Endothelial cell of umbilical vein (primary cell): ENCODE results near the gene TMEM106C. TPM values are rescaled to one million over a fixed set of nuclear protein-coding genes. Genes with fewer than 3 reads are reported as not detected.

Source experiments
- BruUV-seq: library from RNA; stranded (reverse); fragments of 400-500 nt; replicated peaks from 2 replicates; lab custom pipeline; 2021; lab: Mats Ljungman, UMichigan
- CTCF ChIA-PET: fragments of 300-600, 350-600 bp; sonication (Branson Sonifier 250); formaldehyde crosslinking; loops from one replicate; lab custom pipeline; 2021; ENCODE audit warnings: antibody characterized with exemption, inconsistent platforms; lab: Charles Lee
- POLR2A ChIA-PET: fragments of 300-600, 350-600 bp; sonication (Branson Sonifier 250); formaldehyde crosslinking; loops from one replicate; lab custom pipeline; 2021; ENCODE audit warnings: antibody characterized with exemption, inconsistent platforms; lab: Charles Lee
- DNase-seq: peaks from one replicate; pipeline ENCODE4 v3.0.0-alpha.2; 2011; ENCODE audit warnings: low read depth, low spot score
- FAIRE-seq: peaks from 2 replicates; lab custom pipeline; 2011; peaks lifted over from hg19 to GRCh38; lab: Jason Lieb, UNC
- H2AFZ ChIP-seq: 2 replicates; pipeline ENCODE4 v1.6.0; 2012; ENCODE audit warnings: low read depth, low read length, control low read depth, inconsistent platforms
- H3K27ac ChIP-seq: 2 replicates; pipeline ENCODE4 v1.5.1; 2011; ENCODE audit warnings: low read depth, mild to moderate bottlenecking, control low read depth, low read length, moderate library complexity; ENCODE audit not compliant: insufficient read depth
- H3K27me3 ChIP-seq, 2 experiments: 2 replicates each; pipeline versions ENCODE4 v1.6.0 to v1.6.1; 2011; ENCODE audit warnings: low read length in 2 of 2, mixed read lengths in 1 of 2; ENCODE audit not compliant: control insufficient read depth in 2 of 2, insufficient read depth in 2 of 2
- H3K36me3 ChIP-seq, 2 experiments: 2 replicates in 1 of 2; 3 replicates in 1 of 2; pipeline ENCODE4 v1.5.1; 2011; ENCODE audit warnings: low read length in 2 of 2, mild to moderate bottlenecking in 1 of 2, moderate library complexity in 1 of 2; ENCODE audit not compliant: control insufficient read depth in 2 of 2, insufficient read depth in 2 of 2; ENCODE audit errors: extremely low read depth in 1 of 2
- H3K4me1 ChIP-seq: 3 replicates; pipeline ENCODE4 v1.5.1; 2011; ENCODE audit warnings: mild to moderate bottlenecking, low read length; ENCODE audit not compliant: control insufficient read depth, insufficient read depth; ENCODE audit errors: extremely low read depth
- H3K4me2 ChIP-seq: 2 replicates; pipeline ENCODE4 v1.6.1; 2011; ENCODE audit warnings: low read length, control low read depth, mixed read lengths; ENCODE audit not compliant: insufficient read depth
- H3K4me3 ChIP-seq, 3 experiments: fragments of 200-600 bp in 1 of 3; sonication (generic), shearing (Covaris generic) in 1 of 3; replicated peaks in 1 of 3; 2 replicates each; pipeline ENCODE4 v1.5.1; 2011 to 2016; ENCODE audit warnings: control low read depth in 3 of 3, low read length in 3 of 3, mild to moderate bottlenecking in 2 of 3, inconsistent platforms in 1 of 3, low read depth in 1 of 3, moderate library complexity in 1 of 3; ENCODE audit not compliant: insufficient read depth in 1 of 3
- H3K79me2 ChIP-seq: 2 replicates; pipeline ENCODE4 v1.6.0; 2012; ENCODE audit warnings: low read length, inconsistent platforms; ENCODE audit not compliant: control insufficient read depth, insufficient read depth
- H3K9ac ChIP-seq: replicated peaks from 2 replicates; pipeline ENCODE3; 2011; ENCODE audit warnings: low read length, control low read depth; ENCODE audit not compliant: insufficient read depth; ENCODE audit errors: extremely low read depth
- H3K9me1 ChIP-seq: replicated peaks from 3 replicates; pipeline ENCODE4 v1.6.0; 2011; ENCODE audit warnings: mild to moderate bottlenecking, low read length; ENCODE audit not compliant: control insufficient read depth, insufficient read depth; ENCODE audit errors: extremely low read depth
- H3K9me3 ChIP-seq: replicated peaks from 2 replicates; pipeline ENCODE4 v1.5.1; 2012; ENCODE audit warnings: low read length, inconsistent platforms; ENCODE audit not compliant: control insufficient read depth, insufficient read depth
- H4K20me1 ChIP-seq: replicated peaks from 2 replicates; pipeline ENCODE3; 2011; ENCODE audit warnings: mild to moderate bottlenecking, low read length; ENCODE audit not compliant: control insufficient read depth, insufficient read depth; ENCODE audit errors: extremely low read depth
- EZH2 ChIP-seq: IDR thresholded peaks from 2 replicates; pipeline ENCODE4 v1.6.1; 2012; ENCODE audit warnings: borderline replicate concordance, low read depth, mild to moderate bottlenecking, moderate library complexity, low read length, inconsistent platforms; ENCODE audit not compliant: severe bottlenecking
- FOS ChIP-seq: IDR thresholded peaks from 2 replicates; pipeline ENCODE4 v1.6.1; 2011; ENCODE audit warnings: mild to moderate bottlenecking, low read length, moderate library complexity, borderline replicate concordance; ENCODE audit not compliant: insufficient read depth
- GATA2 ChIP-seq: IDR thresholded peaks from 2 replicates; pipeline ENCODE4 v1.7.0; 2011; ENCODE audit warnings: low read depth, mild to moderate bottlenecking, moderate library complexity, mixed read lengths, low read length; ENCODE audit not compliant: insufficient read length, insufficient read depth
- JUN ChIP-seq: IDR thresholded peaks from 2 replicates; pipeline ENCODE4 v1.6.1; 2011; ENCODE audit warnings: borderline replicate concordance, low read depth; ENCODE audit not compliant: insufficient read length, insufficient read depth
- MYC ChIP-seq: IDR thresholded peaks from one replicate; pipeline ENCODE4 v1.6.1; 2011; ENCODE audit warnings: mild to moderate bottlenecking, low read depth, low read length
- POLR2A ChIP-seq: IDR thresholded peaks from 2 replicates; pipeline ENCODE4 v1.6.1; 2012; ENCODE audit warnings: low read depth, mild to moderate bottlenecking, control low read depth, low read length
- POLR2AphosphoS5 ChIP-seq: IDR thresholded peaks from 2 replicates; pipeline ENCODE4 v1.6.1; 2012; ENCODE audit warnings: low read depth, mild to moderate bottlenecking, control low read depth, low read length, moderate library complexity; ENCODE audit not compliant: insufficient read depth
- dilution Hi-C: fragments of 300-500 bp; cut with MboI; formaldehyde crosslinking; loops from one replicate; pipeline ENCODE4 v1.15.0; 2019; ENCODE audit warnings: low sequenced_read_pairs; ENCODE audit not compliant: extremely low pct_ligation_motif_present
- intact Hi-C: fragments of 100-400 bp; cut with micrococcal nuclease; formaldehyde crosslinking; loops from one replicate; pipeline ENCODE4 v1.10.0; 2022
- polyA plus RNA-seq, 4 experiments: library from polyadenylated mRNA; depleted of rRNA in 3 of 4; stranded (reverse) in 3 of 4; unstranded in 1 of 4; fragments of >200 nt; gene quantifications; 2 replicates each; pipeline versions ENCODE4 v1.2.1 to v1.2.3, GENCODE V29; 2011 to 2012; ENCODE audit warnings: missing spikeins in 1 of 4
- total RNA-seq: library from RNA; stranded (reverse); gene quantifications from 2 replicates; pipeline ENCODE4 v1.2.3, GENCODE V29; 2021
- TF ChIP-seq, protein P1 (sequence below), 2 donors: IDR thresholded peaks; 1 replicate in 1 of 2; 2 replicates in 1 of 2; pipeline ENCODE4 v1.5.1; 2011; ENCODE audit warnings: low read length in 2 of 2, mild to moderate bottlenecking in 2 of 2, moderate library complexity in 2 of 2, control low read depth in 1 of 2, inconsistent platforms in 1 of 2, low read depth in 1 of 2; ENCODE audit not compliant: insufficient read depth in 1 of 2; ENCODE audit errors: extremely low read depth in 1 of 2
- TF ChIP-seq, protein P2 (sequence below): IDR thresholded peaks from 2 replicates; pipeline ENCODE4 v1.6.1; 2011; ENCODE audit not compliant: insufficient read depth, insufficient read length

TMEM106C gene
- total and polyA plus RNA-seq, 2 donors (not counting 3 experiments of a cell fraction or from before 2014, with no cell fraction given): 84.4 to 148 TPM

DNA sequence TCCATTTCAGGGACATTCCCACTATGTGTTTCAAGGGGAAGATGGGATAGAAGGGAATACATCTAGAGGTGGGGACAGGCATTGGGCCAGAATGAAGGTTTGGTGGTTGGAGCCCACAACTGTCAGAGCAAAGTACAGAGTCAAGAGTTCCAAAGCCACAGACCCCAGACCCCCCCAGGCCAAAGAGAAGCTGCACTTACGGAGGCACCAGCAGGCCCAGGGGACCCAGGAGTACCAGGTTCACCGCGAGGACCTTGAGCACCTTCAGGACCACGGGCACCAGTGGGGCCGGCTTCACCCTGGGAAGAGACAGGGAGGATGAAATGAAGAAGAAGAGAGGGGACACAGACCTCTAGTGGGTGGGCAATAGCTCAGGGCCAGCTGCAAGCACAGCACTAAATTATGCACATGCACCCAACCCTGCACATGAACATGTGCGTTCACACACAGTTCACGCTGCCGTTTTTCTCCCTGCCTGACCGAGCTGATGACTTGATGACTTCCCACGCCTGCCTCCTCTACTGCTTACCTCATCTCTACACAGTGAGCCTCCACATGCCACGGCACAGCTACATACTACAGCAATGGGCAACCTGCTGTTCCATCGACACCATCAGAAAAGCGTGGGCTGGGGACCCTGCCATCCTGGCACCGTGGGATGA, 24.1 kb downstream of the TMEM106C start:
- intact Hi-C loops: no loop called here
- Histone ChIP-seq H3K79me2 (no peaks in the 10 kb centered on the region), H3K36me3 (no peaks in the 10 kb centered on the region), H3K4me2 (no peak overlapping the region), H3K27me3 (no peaks in the 10 kb centered on the region), H3K4me3 (no peak overlapping the region), H3K9me3 (no peaks in the 10 kb centered on the region), H4K20me1 (no peaks in the 10 kb centered on the region), H3K9ac (no peak overlapping the region), H2AFZ (no peak overlapping the region), H3K4me1 (no peaks in the 10 kb centered on the region), H3K9me1 (no peaks in the 10 kb centered on the region), H3K27ac (no peak overlapping the region)
- dilution Hi-C loops: no loop called here
- DNase-seq (no peak), FAIRE-seq (no peak)
- no TSS peak for BruUV-seq
- POLR2A ChIA-PET: no interaction called here
- TF ChIP-seq GATA2 (no peak), FOS (no peak), JUN (no peak), MYC (no peak), EZH2 (no peak), POLR2AphosphoS5 (no peak), POLR2A (no peak)
- TF ChIP-seq, protein P1, sequence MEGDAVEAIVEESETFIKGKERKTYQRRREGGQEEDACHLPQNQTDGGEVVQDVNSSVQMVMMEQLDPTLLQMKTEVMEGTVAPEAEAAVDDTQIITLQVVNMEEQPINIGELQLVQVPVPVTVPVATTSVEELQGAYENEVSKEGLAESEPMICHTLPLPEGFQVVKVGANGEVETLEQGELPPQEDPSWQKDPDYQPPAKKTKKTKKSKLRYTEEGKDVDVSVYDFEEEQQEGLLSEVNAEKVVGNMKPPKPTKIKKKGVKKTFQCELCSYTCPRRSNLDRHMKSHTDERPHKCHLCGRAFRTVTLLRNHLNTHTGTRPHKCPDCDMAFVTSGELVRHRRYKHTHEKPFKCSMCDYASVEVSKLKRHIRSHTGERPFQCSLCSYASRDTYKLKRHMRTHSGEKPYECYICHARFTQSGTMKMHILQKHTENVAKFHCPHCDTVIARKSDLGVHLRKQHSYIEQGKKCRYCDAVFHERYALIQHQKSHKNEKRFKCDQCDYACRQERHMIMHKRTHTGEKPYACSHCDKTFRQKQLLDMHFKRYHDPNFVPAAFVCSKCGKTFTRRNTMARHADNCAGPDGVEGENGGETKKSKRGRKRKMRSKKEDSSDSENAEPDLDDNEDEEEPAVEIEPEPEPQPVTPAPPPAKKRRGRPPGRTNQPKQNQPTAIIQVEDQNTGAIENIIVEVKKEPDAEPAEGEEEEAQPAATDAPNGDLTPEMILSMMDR (IDR thresholded peaks at IDR 0.05; ENCODE audit: extremely low read depth in 1 of 2, insufficient read depth in 1 of 2, low read depth in 1 of 2, low read length in 2 of 2): no peak
- TF ChIP-seq, protein P2, sequence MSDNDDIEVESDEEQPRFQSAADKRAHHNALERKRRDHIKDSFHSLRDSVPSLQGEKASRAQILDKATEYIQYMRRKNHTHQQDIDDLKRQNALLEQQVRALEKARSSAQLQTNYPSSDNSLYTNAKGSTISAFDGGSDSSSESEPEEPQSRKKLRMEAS: no peak
- CTCF ChIA-PET: no interaction called here
